Esophagus (tissue), 2 donors: ENCODE measurements around the gene ZNF462. TPM values are rescaled to one million over a fixed set of nuclear protein-coding genes. Genes with fewer than 3 reads are reported as not detected.

Experiments used
- H3K27ac ChIP-seq, 2 donors: one replicate each; pipeline ENCODE4 v1.5.1; 2013; ENCODE audit warnings: low read depth in 2 of 2, mild to moderate bottlenecking in 2 of 2, inconsistent platforms in 1 of 2, low read length in 1 of 2, moderate library complexity in 1 of 2
- H3K27me3 ChIP-seq, 2 donors: one replicate each; pipeline ENCODE4 v1.6.1; 2013; ENCODE audit warnings: low read length in 2 of 2, control low read depth in 1 of 2, mild to moderate bottlenecking in 1 of 2; ENCODE audit not compliant: insufficient read depth in 2 of 2, control insufficient read depth in 1 of 2
- H3K36me3 ChIP-seq, 2 donors: one replicate each; pipeline ENCODE4 v1.6.1; 2013; ENCODE audit warnings: low read length in 1 of 2; ENCODE audit not compliant: control insufficient read depth in 2 of 2, insufficient read depth in 2 of 2
- H3K4me1 ChIP-seq, 2 donors: one replicate each; pipeline ENCODE4 v1.6.1; 2013; ENCODE audit warnings: low read length in 1 of 2; ENCODE audit not compliant: control insufficient read depth in 2 of 2, insufficient read depth in 2 of 2
- H3K4me3 ChIP-seq, 2 donors: one replicate each; pipeline ENCODE4 v1.5.1; 2013; ENCODE audit warnings: low read length in 2 of 2, mild to moderate bottlenecking in 2 of 2, low read depth in 1 of 2, moderate library complexity in 1 of 2
- H3K9me3 ChIP-seq, 2 donors: one replicate each; pipeline ENCODE4 v1.6.1; 2013; ENCODE audit warnings: mild to moderate bottlenecking in 2 of 2, low read depth in 1 of 2, low read length in 1 of 2, moderate library complexity in 1 of 2; ENCODE audit not compliant: control insufficient read depth in 2 of 2, insufficient read depth in 1 of 2
- WGBS, 2 donors: extraction: QIAGEN DNeasy Blood & Tissue Kit; methylation state at CpG; one replicate each; pipeline ENCODE4 v1.1.7; 2013; 5-methylcytosine and 5-hydroxymethylcytosine counted together
- polyA plus RNA-seq, 2 donors: library from polyadenylated mRNA; stranded (reverse); fragments of 200-250 nt; gene quantifications; one replicate each; pipeline ENCODE4 v1.2.3, GENCODE V29; 2013
- donor health status: healthy with polysubstance abuse.
- donor health status: Bipolar disorder and iron deficiency.

Gene ZNF462
- polyA plus RNA-seq, 2 donors = 3.9 to 5.8 TPM

DNA sequence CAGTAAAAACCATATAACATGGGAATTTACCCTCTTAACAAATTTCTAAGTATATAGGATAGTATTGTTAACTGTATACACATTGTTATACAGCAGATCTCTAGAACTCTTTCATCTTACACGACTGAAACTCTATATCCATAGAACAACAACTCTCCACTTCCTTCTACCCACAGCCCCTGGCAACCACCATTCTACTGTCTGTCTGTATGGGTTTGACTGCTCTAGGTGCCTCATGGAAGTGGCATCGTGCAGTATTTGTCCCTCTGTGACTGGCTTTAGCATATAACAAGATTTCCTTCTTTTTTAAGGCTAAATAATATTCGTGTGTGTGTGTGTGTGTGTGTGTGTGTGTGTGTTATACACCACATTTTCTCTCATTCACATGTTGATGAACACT is 100.7 kb downstream of the ZNF462 start:
- WGBS, 2 donors = 71 to 72% methylated on average over 3 of the region's 3 CpGs
- H3K4me1 ChIP-seq = no peaks in the 10 kb centered on the region
- H3K36me3 ChIP-seq = peaks cover 0 to 4% of the 10 kb centered on the region in 2 donors
- no peak overlapping the region for H3K27ac ChIP-seq
- no peaks in the 10 kb centered on the region for H3K27me3 ChIP-seq
- H3K4me3 ChIP-seq = no peak overlapping the region
- H3K9me3 ChIP-seq = no peaks in the 10 kb centered on the region

DNA sequence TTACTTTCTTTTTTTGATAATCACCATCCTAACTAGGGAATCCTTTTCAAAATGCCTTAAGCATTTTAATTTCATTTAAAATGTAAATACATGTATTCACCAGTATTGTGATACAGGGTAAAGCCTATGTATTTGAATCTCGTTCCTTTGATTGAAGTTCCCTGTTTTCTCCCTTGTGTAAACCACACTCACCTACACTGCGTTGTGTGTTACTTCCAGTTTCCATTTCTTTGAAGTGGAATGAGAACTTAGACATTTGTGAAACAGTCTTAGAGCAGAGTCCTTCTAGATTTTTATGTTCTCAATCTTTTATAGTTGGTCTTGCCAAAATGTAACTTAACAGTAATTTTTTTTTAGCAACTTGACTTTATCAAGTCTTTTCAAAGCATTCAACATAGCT is 101.4 kb downstream of the ZNF462 start:
- no peaks in the 10 kb centered on the region for H3K4me1 ChIP-seq
- WGBS, 2 donors = 54 to 69% methylated on average over 2 of the region's 2 CpGs
- H3K27ac ChIP-seq = no peak overlapping the region
- H3K27me3 ChIP-seq = no peaks in the 10 kb centered on the region
- H3K4me3 ChIP-seq = no peak overlapping the region
- no peaks in the 10 kb centered on the region for H3K9me3 ChIP-seq
- peaks cover 0 to under 1% of the 10 kb centered on the region in 2 donors for H3K36me3 ChIP-seq

DNA sequence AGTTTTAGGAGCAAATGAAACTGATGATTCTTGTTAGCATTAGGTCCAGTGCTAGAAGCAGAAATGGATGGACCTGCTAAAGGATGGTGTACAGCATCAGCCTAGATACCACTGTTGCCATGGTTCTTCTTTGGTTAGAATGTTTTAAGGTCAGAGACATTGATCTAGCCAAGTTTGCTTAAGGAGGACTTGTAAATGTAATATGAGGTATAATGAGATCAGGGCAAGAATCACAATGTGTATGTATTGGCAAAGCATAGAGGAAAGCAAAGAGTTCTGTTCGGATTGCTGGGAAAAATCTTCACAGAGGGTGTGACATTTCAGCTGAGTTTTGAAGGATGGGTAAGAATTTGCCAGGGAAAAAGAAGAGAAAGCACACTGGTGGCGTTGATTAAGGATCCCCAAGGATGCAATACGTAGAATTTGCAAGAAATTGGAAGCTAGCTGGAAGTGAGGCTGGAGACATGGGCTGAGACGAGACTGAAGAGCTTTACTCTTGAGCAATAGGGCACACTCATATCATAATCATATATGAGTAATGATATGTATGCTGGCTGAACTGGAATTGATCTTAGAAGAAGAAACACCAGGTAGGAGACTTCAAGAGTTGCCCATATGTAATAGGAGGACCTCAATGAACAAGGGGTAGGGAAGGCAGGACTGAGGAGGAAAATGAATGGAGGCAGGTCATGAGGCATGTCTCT is 102.0 kb downstream of the ZNF462 start:
- 83% methylated on average over 4 of the region's 4 CpGs for WGBS, 2 donors
- H3K27me3 ChIP-seq = no peaks in the 10 kb centered on the region

DNA sequence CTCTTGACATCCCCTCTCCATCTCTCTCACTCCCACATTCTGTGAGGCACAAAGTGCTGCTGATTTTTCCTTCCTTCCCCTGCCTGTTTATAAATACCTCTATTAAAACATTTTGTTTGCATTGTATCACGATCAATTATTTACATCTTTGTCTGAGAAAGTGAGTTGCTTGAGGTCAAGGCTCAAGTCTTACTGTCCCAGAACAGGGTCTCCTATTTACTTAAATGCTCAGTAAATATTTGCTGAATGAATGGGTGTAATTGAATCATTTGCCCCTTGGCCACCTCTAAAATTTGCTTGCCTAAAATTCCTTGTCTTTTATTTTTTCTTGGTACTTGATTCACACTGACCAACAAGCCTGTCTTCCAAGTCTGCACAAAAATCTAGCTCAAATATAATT is 103.5 kb downstream of the ZNF462 start:
- Histone ChIP-seq H3K4me3 (no peak overlapping the region), H3K9me3 (no peaks in the 10 kb centered on the region), H3K4me1 (no peaks in the 10 kb centered on the region), H3K36me3 (no peaks in the 10 kb centered on the region), H3K27me3 (no peaks in the 10 kb centered on the region), H3K27ac (no peak overlapping the region)
- WGBS, 2 donors = 47 to 78% methylated on average over 1 of the region's 1 CpG

More for the DNA sequence above, 102.0 kb downstream of the ZNF462 start:
- Histone ChIP-seq H3K9me3 (no peaks in the 10 kb centered on the region), H3K4me3 (no peak overlapping the region), H3K4me1 (no peaks in the 10 kb centered on the region), H3K36me3 (no peaks in the 10 kb centered on the region), H3K27ac (no peak overlapping the region)

DNA sequence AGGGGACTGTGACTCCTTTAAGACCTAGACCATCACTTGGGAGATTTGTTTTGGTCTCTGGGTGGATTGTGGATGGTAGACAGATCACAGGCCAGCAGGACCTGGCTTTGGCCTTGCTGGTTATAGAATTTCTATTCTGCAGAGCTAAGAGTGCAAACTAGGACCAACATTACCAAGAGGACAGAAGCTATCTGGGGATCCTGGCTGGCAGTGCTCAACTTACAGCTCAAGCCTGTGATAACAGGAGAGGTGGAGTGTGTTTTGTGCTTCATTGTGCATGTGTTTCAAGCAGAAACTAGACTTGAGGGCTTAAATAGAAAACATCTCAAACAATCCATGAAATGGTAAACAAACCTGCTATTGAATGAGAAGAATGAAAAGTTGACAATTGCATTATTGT is 106.7 kb downstream of the ZNF462 start:
- Histone ChIP-seq H3K4me1 (no peaks in the 10 kb centered on the region), H3K27me3 (no peaks in the 10 kb centered on the region), H3K9me3 (no peaks in the 10 kb centered on the region), H3K4me3 (no peak overlapping the region), H3K36me3 (peaks cover 12 to 14% of the 10 kb centered on the region in 2 donors), H3K27ac (no peak overlapping the region)

DNA sequence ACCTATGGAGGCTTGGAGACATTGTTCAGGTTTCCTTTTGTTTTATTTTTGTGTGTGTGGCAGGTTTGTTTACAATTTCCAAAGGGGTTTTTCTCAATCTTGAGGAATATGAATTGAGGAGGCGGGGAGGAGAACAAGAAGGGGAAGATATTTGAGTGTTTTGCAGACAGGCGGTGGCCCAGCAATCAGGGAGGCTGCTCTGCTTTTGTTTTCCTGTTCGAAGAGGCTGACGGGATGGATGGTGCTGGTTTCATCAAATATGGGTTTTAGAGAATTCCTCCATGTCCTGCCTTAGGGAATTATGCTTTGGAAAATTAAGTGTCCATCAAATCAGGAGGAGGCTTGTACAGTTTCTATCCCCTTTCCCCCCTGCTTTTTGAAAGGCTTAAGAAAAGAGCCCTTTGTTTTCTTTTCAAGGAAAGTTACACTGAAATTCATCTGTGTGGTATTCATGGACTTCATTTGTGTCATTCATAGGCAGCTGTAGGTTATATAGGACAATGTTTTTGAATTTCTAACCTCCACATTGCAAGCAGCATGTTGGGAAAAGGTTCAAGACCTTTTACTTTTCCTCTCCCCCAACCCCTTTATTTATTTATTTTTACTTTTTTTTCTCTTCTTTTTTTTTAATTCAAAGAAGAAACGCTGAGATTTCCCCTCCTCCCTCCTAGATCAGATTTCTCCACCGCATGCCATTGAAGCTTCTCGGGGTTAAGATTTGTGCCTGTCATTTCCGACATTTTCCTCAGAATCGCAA is 107.4 kb downstream of the ZNF462 start:
- H3K9me3 ChIP-seq = no peaks in the 10 kb centered on the region
- peaks cover 13 to 14% of the 10 kb centered on the region in 2 donors for H3K36me3 ChIP-seq
- no peak overlapping the region for H3K27ac ChIP-seq
- WGBS, 2 donors = 81 to 86% methylated on average over 9 of the region's 9 CpGs
- no peak overlapping the region for H3K4me3 ChIP-seq
- no peaks in the 10 kb centered on the region for H3K4me1 ChIP-seq
- H3K27me3 ChIP-seq = no peaks in the 10 kb centered on the region

DNA sequence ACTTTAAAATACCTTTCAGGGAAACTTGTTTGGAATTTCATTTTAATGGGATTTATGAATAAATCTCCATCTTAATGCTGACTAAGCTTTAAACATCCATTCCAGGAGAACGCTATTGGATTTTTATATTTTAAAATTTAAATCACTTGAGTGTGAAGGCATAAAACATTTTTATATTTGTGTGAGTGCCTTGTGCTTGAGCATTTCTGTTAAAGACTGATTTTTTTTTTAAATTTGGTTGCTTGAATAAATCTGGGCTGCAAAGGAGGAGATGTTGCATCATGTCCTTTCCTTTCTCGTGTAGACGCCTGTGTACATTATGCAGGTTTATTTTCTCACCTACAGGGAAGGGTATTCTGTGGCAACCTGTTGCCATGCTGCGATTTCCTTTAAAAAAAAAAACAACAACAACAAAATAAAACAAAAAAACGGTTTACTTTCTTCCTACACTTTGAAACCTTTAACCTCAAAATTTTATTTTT is 108.1 kb downstream of the ZNF462 start:
- H3K27ac ChIP-seq = no peak overlapping the region
- no peak overlapping the region for H3K4me3 ChIP-seq
- WGBS, 2 donors = 82 to 85% methylated on average over 5 of the region's 5 CpGs
- no peaks in the 10 kb centered on the region for H3K9me3 ChIP-seq
- H3K4me1 ChIP-seq = no peaks in the 10 kb centered on the region
- H3K27me3 ChIP-seq = no peaks in the 10 kb centered on the region
- H3K36me3 ChIP-seq = peaks cover 17 to 18% of the 10 kb centered on the region in 2 donors

DNA sequence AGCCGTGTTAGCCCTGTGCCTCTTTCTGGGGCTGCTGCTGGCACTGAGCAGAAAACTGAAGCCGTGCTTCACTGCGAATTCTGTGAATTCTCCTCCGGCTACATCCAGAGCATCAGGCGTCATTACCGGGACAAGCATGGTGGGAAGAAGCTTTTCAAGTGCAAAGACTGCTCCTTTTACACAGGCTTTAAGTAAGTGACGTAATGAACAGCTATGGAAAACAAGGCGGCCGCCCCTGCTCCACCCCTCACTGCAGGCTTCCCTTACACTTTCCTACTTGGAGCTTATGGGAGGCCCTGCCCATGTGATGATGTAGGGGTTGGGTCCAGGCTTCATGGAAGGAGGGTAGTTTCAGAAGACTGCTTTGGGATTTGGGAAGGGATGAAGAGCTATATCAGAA is 109.1 kb downstream of the ZNF462 start:
- Histone ChIP-seq H3K9me3 (no peaks in the 10 kb centered on the region), H3K4me1 (no peaks in the 10 kb centered on the region), H3K27me3 (no peaks in the 10 kb centered on the region), H3K4me3 (no peak overlapping the region), H3K36me3 (peaks cover 18% of the 10 kb centered on the region in 2 donors), H3K27ac (no peak overlapping the region)
- WGBS, 2 donors = 95 to 96% methylated on average over 9 of the region's 9 CpGs

DNA sequence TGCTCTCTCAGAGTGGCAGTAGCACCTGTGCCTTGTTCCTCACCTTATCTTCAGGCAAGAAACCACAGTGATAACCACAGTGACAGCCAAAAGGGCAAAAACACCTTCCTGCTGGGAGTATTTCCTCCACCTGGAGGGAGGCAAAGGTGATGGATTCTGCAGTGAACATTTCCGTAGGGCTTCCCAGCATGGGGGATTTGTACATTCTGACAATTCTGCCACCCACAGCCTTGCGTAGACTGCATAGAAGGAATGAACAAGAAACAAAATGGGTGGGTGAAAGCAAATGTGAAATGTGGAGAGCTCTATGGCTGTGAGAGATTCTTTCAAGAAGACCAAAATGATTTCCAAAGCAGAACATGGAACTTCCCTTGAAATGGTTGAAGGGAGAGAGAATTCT is 111.4 kb downstream of the ZNF462 start:
- WGBS, 2 donors = 91 to 95% methylated on average over 2 of the region's 2 CpGs

More for the DNA sequence above, 111.4 kb downstream of the ZNF462 start:
- Histone ChIP-seq H3K27me3 (no peaks in the 10 kb centered on the region), H3K4me1 (no peaks in the 10 kb centered on the region), H3K27ac (no peak overlapping the region), H3K4me3 (no peak overlapping the region), H3K9me3 (no peaks in the 10 kb centered on the region), H3K36me3 (peaks cover 18 to 19% of the 10 kb centered on the region in 2 donors)
